SK-N-SH (cell line): ENCODE results near the gene RPP14.

Experiments used
- CHD2 ChIP-seq: fragments of 150-350 bp; IDR thresholded peaks from 2 replicates; pipeline ENCODE4 v1.6.1; 2018; ENCODE audit warnings: low read length; ENCODE audit not compliant: partially characterized antibody
- CTCF ChIP-seq: fragments of 200-600 bp; sonication (generic); IDR thresholded peaks from 2 replicates; pipeline ENCODE4 v1.6.1; 2017; ENCODE audit warnings: antibody characterized with exemption, mild to moderate bottlenecking, moderate library complexity
- EZH2phosphoT487 ChIP-seq: fragments of 200-600 bp; sonication (generic); IDR thresholded peaks from 2 replicates; pipeline ENCODE4 v1.6.1; 2017; ENCODE audit warnings: low read depth, mixed run types, mild to moderate bottlenecking, antibody characterized with exemption, moderate library complexity, borderline replicate concordance
- RAD21 ChIP-seq: IDR thresholded peaks from 2 replicates; pipeline ENCODE4 v1.6.1; 2012; ENCODE audit warnings: mild to moderate bottlenecking, low read length
- REST ChIP-seq: IDR thresholded peaks from 2 replicates; pipeline ENCODE4 v1.6.1; 2012; ENCODE audit warnings: mild to moderate bottlenecking, low read depth, low read length, moderate library complexity
- TF ChIP-seq, protein P1 (sequence below): IDR thresholded peaks from 2 replicates; pipeline ENCODE4 v1.4.0; 2012; ENCODE audit warnings: low read depth

DNA sequence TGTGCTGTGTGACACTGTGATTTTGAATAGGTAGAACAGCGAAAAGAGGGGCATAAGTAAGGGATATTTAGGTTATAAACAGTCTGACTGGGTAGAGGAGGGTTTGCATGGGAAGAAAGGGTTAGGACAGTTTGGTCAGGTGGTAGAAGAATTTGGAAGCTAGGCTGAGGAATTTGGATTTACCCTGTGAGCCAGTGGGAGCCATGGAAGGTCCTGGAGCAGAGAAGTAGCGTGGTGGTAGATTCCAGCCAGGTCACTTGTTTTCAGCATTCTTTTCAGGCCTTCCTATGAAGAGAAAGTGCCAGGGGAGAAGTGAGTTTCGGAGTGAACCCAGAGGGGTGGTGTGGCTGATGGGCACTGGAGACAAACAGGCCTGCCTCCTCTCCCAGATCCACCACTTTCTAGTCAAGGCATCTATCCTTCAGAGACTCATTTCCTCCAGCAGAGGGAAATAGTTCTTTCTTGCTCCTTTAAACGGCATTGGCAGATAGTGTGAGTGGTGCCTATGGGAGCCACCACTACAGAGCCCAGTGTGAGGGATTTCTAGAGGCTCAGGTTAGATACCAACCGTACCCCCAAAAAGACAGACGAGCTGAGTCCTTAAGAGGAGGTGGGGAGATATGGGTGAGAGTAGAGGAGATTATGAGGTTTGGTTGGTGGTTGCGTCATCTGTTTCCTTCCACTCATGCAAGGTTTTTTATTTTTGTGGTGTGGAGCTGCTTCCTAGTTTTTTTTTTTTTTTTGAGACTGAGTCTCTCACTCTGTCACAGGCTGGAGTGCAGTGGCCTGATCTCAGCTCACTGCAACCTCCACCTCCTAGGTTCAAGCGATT is 47.9 kb downstream of the RPP14 start:
- TF ChIP-seq REST, result no peak
- no peak for TF ChIP-seq CTCF
- TF ChIP-seq EZH2phosphoT487, result no peak
- TF ChIP-seq CHD2, result no peak
- TF ChIP-seq, protein P1, sequence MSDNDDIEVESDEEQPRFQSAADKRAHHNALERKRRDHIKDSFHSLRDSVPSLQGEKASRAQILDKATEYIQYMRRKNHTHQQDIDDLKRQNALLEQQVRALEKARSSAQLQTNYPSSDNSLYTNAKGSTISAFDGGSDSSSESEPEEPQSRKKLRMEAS, result no peak
- no peak for TF ChIP-seq RAD21
